IMR-90 (cell line): ENCODE measurements around the gene ATP10A. TPM values are rescaled to one million over a fixed set of nuclear protein-coding genes. Genes with fewer than 3 reads are reported as not detected.
A peak's percentile ranks its signal among the peaks of the same experiment; 100 is the strongest.

Experiments used
- ATAC-seq: fragments of 200-7000 bp; cut with Tn5 transposase; 2 replicates; pipeline ENCODE4 v1.9.1; 2020; ENCODE audit warnings: low read depth, mild to moderate bottlenecking, moderate library complexity
- BruUV-seq: library from RNA; stranded (reverse); fragments of 400-500 nt; replicated peaks from 2 replicates; lab custom pipeline; 2021; lab: Mats Ljungman, UMichigan
- CTCF ChIA-PET: fragments of 300-600 bp; formaldehyde crosslinking; extraction: SDS; loops from one replicate; lab custom pipeline; 2021; ENCODE audit warnings: antibody characterized with exemption; lab: Yijun Ruan, JAX
- POLR2A ChIA-PET: fragments of 300-600 bp; sonication (Branson Sonifier 250); formaldehyde crosslinking; loops from one replicate; lab custom pipeline; 2022; ENCODE audit warnings: antibody characterized with exemption; ENCODE audit not compliant: unreplicated experiment; lab: Charles Lee
- DNase-seq: peaks from one replicate; pipeline ENCODE4 v3.0.0; 2013
- H2AFZ ChIP-seq: replicated peaks from 2 replicates; pipeline ENCODE3; 2013; ENCODE audit warnings: low read length, mild to moderate bottlenecking; ENCODE audit not compliant: poor library complexity
- H2AK5ac ChIP-seq: 2 replicates; pipeline ENCODE4 v1.6.1; 2013; ENCODE audit warnings: low read depth, low read length, inconsistent platforms
- H2AK9ac ChIP-seq: replicated peaks from 2 replicates; pipeline ENCODE3; 2013; ENCODE audit warnings: mild to moderate bottlenecking, low read depth, low read length, moderate library complexity; ENCODE audit not compliant: poor library complexity
- H2BK120ac ChIP-seq: 2 replicates; pipeline ENCODE4 v1.6.1; 2013; ENCODE audit warnings: low read depth, low read length, inconsistent platforms
- H2BK15ac ChIP-seq: 3 replicates; pipeline ENCODE4 v1.6.1; 2013; ENCODE audit warnings: low read depth, low read length, inconsistent platforms
- H2BK20ac ChIP-seq: 2 replicates; pipeline ENCODE4 v1.6.1; 2013; ENCODE audit warnings: low read depth, mild to moderate bottlenecking, inconsistent platforms, low read length, moderate library complexity
- H2BK5ac ChIP-seq: 2 replicates; pipeline ENCODE4 v1.6.1; 2013; ENCODE audit warnings: mild to moderate bottlenecking, low read depth, low read length, inconsistent platforms; ENCODE audit not compliant: poor library complexity, severe bottlenecking
- H3K14ac ChIP-seq: replicated peaks from 2 replicates; pipeline ENCODE4 v1.6.1; 2013; ENCODE audit warnings: low read depth, low read length, inconsistent platforms
- H3K18ac ChIP-seq: 2 replicates; pipeline ENCODE4 v1.6.1; 2013; ENCODE audit warnings: low read depth, low read length, control low read depth
- H3K23ac ChIP-seq: 2 replicates; pipeline ENCODE4 v1.6.1; 2013; ENCODE audit warnings: low read depth, low read length, inconsistent platforms
- H3K27ac ChIP-seq: 2 replicates; pipeline ENCODE4 v1.5.1; 2013; ENCODE audit warnings: mild to moderate bottlenecking, control low read depth, low read length; ENCODE audit not compliant: insufficient read depth
- H3K27me3 ChIP-seq: 2 replicates; pipeline ENCODE4 v1.6.1; 2013; ENCODE audit warnings: low read length; ENCODE audit not compliant: control insufficient read depth, insufficient read depth
- H3K36me3 ChIP-seq: 2 replicates; pipeline ENCODE4 v1.6.1; 2013; ENCODE audit warnings: low read length, mixed read lengths; ENCODE audit not compliant: control insufficient read depth, insufficient read depth
- H3K4ac ChIP-seq: 2 replicates; pipeline ENCODE4 v1.6.1; 2013; ENCODE audit warnings: low read depth, low read length, inconsistent platforms
- H3K4me1 ChIP-seq: 2 replicates; pipeline ENCODE4 v1.6.1; 2013; ENCODE audit warnings: low read length, mixed read lengths; ENCODE audit not compliant: control insufficient read depth, insufficient read depth
- H3K4me2 ChIP-seq: 2 replicates; pipeline ENCODE4 v1.6.1; 2013; ENCODE audit warnings: low read depth, mild to moderate bottlenecking, control low read depth, low read length, moderate library complexity
- H3K4me3 ChIP-seq: 2 replicates; pipeline ENCODE4 v1.5.1; 2013; ENCODE audit warnings: low read depth, mild to moderate bottlenecking, control low read depth, low read length, moderate library complexity; ENCODE audit not compliant: insufficient read depth
- H3K56ac ChIP-seq: 2 replicates; pipeline ENCODE4 v1.6.1; 2013; ENCODE audit warnings: low read length, inconsistent platforms; ENCODE audit not compliant: insufficient read depth; ENCODE audit errors: extremely low read depth
- H3K79me1 ChIP-seq, 2 experiments: 2 replicates each; pipeline ENCODE4 v1.6.1; 2013; ENCODE audit warnings: low read length in 2 of 2, inconsistent platforms in 1 of 2, low read depth in 1 of 2
- H3K9ac ChIP-seq: 2 replicates; pipeline ENCODE4 v1.6.1; 2013; ENCODE audit warnings: low read depth, low read length, control low read depth
- H3K9me1 ChIP-seq: 2 replicates; pipeline ENCODE4 v1.6.1; 2013; ENCODE audit warnings: low read length, inconsistent platforms; ENCODE audit not compliant: insufficient read depth
- H3K9me3 ChIP-seq: 2 replicates; pipeline ENCODE4 v1.6.1; 2013; ENCODE audit warnings: low read length; ENCODE audit not compliant: control insufficient read depth, insufficient read depth
- H4K20me1 ChIP-seq: 2 replicates; pipeline ENCODE4 v1.6.1; 2013; ENCODE audit warnings: low read length, inconsistent platforms; ENCODE audit not compliant: insufficient read depth
- H4K5ac ChIP-seq: 2 replicates; pipeline ENCODE4 v1.6.1; 2013; ENCODE audit warnings: mild to moderate bottlenecking, low read depth, low read length, control low read depth
- H4K8ac ChIP-seq, 2 experiments: 2 replicates each; pipeline ENCODE4 v1.6.1; 2013; ENCODE audit warnings: low read depth in 2 of 2, low read length in 2 of 2, control low read depth in 1 of 2, inconsistent platforms in 1 of 2
- H4K91ac ChIP-seq: 2 replicates; pipeline ENCODE4 v1.6.1; 2013; ENCODE audit warnings: low read depth, low read length, inconsistent platforms; ENCODE audit not compliant: insufficient read depth
- CTCF ChIP-seq: conservative IDR thresholded peaks from 2 replicates; pipeline ENCODE4 v1.5.1; 2012; ENCODE audit warnings: mild to moderate bottlenecking, low read depth, low read length, improper control_type of control experiment
- RAD21 ChIP-seq: IDR thresholded peaks from 2 replicates; pipeline ENCODE4 v1.6.1; 2012; ENCODE audit warnings: low read length, improper control_type of control experiment
- WGBS, 2 experiments: methylation state at CpG; one replicate each; pipeline versions ENCODE4 v1.1.5 to v1.1.7; 2013; ENCODE audit warnings: missing lambda C conversion rate in 2 of 2; ENCODE audit not compliant: insufficient read length in 1 of 2; ENCODE audit errors: extremely low coverage in 2 of 2; 5-methylcytosine and 5-hydroxymethylcytosine counted together
- dilution Hi-C: fragments of 300-500 bp; cut with HindIII; formaldehyde crosslinking; loops from one replicate; pipeline ENCODE4 v1.14.3; 2018; ENCODE audit warnings: low sequenced_read_pairs; ENCODE audit not compliant: unreplicated experiment
- in situ Hi-C: fragments of 300-500 bp; cut with MboI; formaldehyde crosslinking; loops from 3 replicates; pipeline ENCODE4 v1.14.3; 2019; ENCODE audit warnings: low sequenced_read_pairs, inconsistent platforms, mixed read lengths
- intact Hi-C: fragments of 100-400 bp; cut with micrococcal nuclease; formaldehyde crosslinking; loops from 2 replicates; pipeline ENCODE4 v1.10.0; 2022
- polyA plus RNA-seq, 3 experiments: library from polyadenylated mRNA; depleted of rRNA; stranded (reverse); fragments of >200 nt; gene quantifications; 2 replicates each; pipeline ENCODE4 v1.2.3, GENCODE V29; 2012; ENCODE audit warnings: low replicate concordance in 1 of 3
- total RNA-seq: library from RNA; depleted of rRNA; stranded (reverse); fragments of >200 nt; gene quantifications from 2 replicates; pipeline ENCODE4 v1.2.3, GENCODE V29; 2012

Gene ATP10A
- total and polyA plus RNA-seq, 2 of the 4 experiments (the other 2 are of a cell fraction): 13.8 to 16.0 TPM

- peak overlapping the region; percentile 38 for H3K23ac ChIP-seq
- intact Hi-C loops: loop anchor here (10.0 kb wide), 2 partner anchors 77 to 313 kb away; no protein-coding TSS in a partner anchor
Measured at GRCh38 chr15:25771338-25771706, 91.8 kb downstream of the ATP10A start.

More at GRCh38 chr15:25771338-25771706, 91.8 kb downstream of the ATP10A start:
- Histone ChIP-seq H2BK20ac (no peak overlapping the region), H3K9me1 (peaks cover 22% of the 10 kb centered on the region), H3K27me3 (no peaks in the 10 kb centered on the region), H4K91ac (0 out of 2 replicates have a peak overlapping the region, but pooled peaks have one; percentile 32), H3K4me1 (peaks cover 6% of the 10 kb centered on the region), H2AK5ac (0 out of 2 replicates have a peak overlapping the region, but pooled peaks have one; percentile 1), H2BK15ac (no peak overlapping the region), H3K9me3 (no peaks in the 10 kb centered on the region), H3K9ac (no peak overlapping the region), H4K20me1 (no peaks in the 10 kb centered on the region; the same call in 1 of the 2 replicates), H2AFZ (no peak overlapping the region), H3K36me3 (no peaks in the 10 kb centered on the region), H2AK9ac (no peak overlapping the region), H3K79me1 (peaks cover 23 to 60% of the 10 kb centered on the region in 2 experiments), H3K4me2 (no peak overlapping the region), H2BK120ac (no peak overlapping the region), H3K14ac (no peak overlapping the region; the same call in 1 of the 2 replicates), H3K4me3 (no peak overlapping the region), H3K18ac (no peak overlapping the region; the same call in 1 of the 2 replicates), H3K4ac (peak overlapping the region; percentile 51; the same call in 1 of the 2 replicates), H4K8ac (peak overlapping the region in 1 of 2 experiments; percentile 54; a peak in 1 of 4 replicates), H4K5ac (no peak overlapping the region), H3K27ac (no peak overlapping the region), H2BK5ac (no peak overlapping the region), H3K56ac (no peak overlapping the region)
- in situ Hi-C loops (no loop called here), dilution Hi-C loops (no loop called here)
- CTCF ChIA-PET: interaction anchor here (0.6 to 1.5 kb wide), 5 partner anchors 13 to 340 kb away, joined by 3 to 4 read pairs (median 3); no protein-coding TSS in a partner anchor
- no CpG with 5 or more reads among the region's 1 CpG for WGBS, 2 experiments
- peak; percentile 7 for DNase-seq
- no TSS peak for BruUV-seq
- ATAC-seq: no peak
- POLR2A ChIA-PET: no interaction called here
- TF ChIP-seq RAD21 (no peak), CTCF (0 out of 2 replicates have a peak, but pooled peaks have one; percentile 19)
